NCI-H1105 treated with DMSO at 0.1 percent for 48 hours (cell line): Measurements from ENCODE around the gene NUMBL.

Source experiments
- DNase-seq: peaks from one replicate; lab custom pipeline; 2025; lab: John Stamatoyannopoulos, UW

Gene NUMBL

GRCh38 chr19:40716031-40716481, 25.6 kb upstream of the NUMBL start:
- DNase-seq, result peak; percentile 51

DNA sequence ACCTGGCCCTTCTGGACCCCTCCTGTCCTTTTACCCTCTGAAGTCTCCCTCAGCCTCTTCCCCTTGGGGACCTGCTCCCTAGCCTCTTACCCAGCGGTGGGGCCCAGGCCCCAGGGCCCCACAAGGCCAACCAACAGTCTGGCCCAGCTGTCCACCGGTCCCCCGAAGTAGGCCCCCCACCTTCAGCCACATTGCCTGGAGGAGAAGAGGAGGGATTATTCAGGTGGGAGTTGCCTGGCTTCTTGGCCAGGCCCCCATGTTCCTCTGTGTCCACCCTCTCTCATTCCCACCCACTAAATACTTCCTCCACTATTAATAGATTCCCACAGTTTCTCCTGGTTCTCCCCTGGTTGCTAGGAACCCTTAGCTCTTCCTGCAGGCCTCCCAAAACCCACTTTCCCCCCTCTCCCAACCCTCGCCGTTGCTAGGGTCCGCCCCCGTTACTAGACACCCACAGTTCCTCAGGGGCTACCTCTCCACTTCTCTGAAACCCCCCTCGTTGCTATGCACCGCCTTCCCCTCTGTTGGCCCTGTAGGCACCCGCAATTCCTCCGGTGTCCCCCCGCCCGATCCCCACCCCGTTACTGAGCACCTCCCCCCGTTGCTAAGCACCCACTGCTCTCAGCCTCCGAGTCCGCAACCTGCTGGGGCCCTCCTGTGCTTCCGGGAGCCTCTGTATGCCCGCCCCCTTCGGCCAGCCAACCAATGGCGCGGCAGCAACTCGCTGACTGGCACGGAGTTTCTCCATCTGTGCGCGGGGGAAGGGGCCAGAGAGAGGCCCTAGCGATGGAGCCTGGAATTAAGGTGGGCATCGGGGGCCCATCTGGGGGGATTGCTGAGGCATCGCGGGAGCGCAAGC, 24.2 kb upstream of the NUMBL start:
- DNase-seq, result peak; percentile 94

DNA sequence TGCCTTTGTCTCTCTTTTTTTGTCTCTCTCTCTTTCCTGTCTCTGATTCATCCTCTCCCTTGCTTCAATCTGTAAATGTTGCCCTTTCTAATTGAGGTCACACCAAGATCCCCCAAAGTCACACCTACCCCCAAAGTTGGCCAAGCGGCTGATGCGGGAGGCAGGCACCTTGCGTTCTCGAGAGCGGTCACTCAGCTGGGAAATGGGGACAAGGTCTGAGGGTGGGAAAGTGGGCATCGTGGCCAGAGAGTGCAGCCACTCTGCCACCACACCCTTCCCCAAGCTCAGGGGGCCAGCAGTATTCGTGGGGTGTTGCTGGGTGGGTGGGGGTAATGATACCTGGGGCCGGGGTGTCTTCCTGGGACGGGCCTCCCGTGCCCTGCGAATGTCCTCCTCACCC, 23.5 kb upstream of the NUMBL start:
- DNase-seq, result no peak

GRCh38 chr19:40709817-40710216, 19.4 kb upstream of the NUMBL start:
- no peak for DNase-seq

DNA sequence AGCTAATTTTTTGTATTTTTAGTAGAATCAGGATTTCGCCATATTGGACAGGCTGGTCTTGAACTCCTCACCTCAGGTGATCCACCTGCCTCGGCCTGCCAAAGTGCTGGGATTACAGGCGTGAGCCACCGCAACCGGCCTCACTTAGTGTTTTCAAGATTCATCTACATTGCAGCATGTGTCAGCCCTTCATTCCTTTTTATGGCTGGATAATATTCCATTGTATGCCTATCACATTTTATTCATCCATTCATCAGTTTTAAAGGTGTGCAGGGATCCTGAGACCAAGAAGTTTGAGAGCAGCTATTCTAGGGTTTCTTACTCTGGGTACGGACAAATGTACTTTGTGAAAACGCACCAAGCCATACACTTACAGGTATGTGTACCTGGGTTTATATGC, 17.2 kb upstream of the NUMBL start:
- no peak for DNase-seq

DNA sequence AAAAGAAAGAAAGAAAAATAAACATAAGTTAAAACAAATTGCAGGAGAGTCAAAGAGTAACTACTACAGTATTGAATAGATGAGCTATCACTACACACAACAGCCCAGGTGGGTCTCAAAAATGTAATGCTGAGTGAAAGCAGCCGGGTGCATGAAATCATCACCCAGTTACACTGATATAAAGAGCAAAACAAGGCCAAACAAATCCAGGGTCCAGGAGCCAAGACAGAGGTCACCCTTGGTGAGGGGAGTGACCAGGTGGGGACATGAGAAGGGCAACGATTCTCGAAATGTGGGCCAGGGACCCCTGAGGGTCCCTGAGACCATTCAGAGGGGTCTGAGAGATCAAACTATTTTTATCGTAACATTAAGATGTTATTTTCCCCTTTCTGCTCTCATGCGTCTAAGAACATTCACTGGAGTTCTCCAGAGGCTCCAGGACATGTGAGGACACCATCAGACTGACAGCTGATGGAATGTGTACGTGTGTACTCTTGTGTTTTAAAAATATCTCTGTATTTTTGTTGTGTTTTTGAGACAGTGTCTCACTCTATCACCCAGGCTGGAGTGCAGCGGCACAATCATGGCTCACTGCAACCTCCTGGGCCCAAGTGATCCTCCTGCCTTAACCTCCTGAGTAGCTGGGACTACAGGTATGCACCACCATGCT, 15.6 kb upstream of the NUMBL start:
- DNase-seq, result no peak

- DNase-seq, result no peak
Observed at GRCh38 chr19:40705362-40705651, 14.9 kb upstream of the NUMBL start.

- no peak for DNase-seq
Observed at GRCh38 chr19:40704491-40705361, 14.3 kb upstream of the NUMBL start.

- no peak for DNase-seq
Observed at GRCh38 chr19:40703029-40703755, 12.7 kb upstream of the NUMBL start.

- no peak for DNase-seq
Observed at GRCh38 chr19:40702337-40703012, 12.0 kb upstream of the NUMBL start.

DNA sequence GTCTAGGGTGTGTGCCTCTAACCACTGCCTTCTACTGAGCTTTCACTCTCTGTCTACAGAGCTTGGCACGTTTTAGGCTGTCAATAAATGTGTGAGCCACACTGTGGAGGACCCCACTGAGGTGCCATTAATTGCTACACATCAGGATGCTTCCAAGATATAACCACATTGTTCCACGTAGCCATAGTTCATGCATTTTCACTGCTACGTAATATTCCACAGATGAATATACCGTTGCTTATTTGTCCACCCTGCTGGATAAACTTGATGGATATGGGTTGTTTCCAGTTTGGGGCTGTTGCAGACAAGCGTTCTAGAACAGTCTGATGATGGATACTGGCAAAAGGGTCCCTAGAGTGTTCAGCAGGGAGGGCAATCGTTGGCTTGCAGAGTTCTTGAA, 11.3 kb upstream of the NUMBL start:
- no peak for DNase-seq

DNA sequence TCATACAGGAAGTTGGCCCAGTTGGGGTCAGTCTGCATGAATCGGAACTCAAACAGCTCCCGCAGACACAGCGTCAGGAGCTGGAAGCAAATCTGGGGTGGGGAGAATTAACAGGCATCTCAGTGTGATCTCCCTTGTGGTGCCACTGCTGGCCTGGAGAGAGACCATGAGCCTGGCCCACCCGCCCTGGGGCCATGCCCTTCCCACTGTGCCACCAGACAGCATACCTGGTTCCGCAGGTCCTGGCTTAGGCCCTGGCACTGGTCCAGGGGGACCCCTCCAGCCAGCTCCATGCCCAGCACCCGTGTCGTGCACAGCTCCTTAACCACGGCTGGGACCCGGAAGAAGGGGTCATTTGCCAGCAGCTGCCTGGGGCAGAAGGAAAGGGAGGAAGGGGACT, 9.6 kb upstream of the NUMBL start:
- DNase-seq, result no peak

DNA sequence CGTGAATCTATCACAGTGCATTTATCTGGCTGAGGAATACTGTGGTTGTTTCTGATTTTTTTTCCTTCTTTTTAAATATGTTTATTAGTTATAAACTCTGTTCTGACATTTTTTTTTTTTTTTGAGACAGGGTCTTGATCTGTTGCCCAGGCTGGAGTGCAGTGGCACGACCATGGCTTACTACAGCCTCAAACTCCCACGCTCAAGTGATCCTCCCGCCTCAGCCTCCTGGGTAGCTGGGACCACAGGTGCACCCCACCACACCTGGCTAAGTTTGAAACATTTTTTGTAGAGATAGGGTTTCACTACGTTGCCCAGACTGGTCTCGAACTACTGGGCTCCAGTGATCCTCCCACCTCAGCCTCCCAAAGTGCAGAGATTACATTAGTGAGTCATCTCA, 6.6 kb upstream of the NUMBL start:
- DNase-seq, result no peak

- no peak for DNase-seq
Observed at GRCh38 chr19:40695881-40696280, 5.4 kb upstream of the NUMBL start.

GRCh38 chr19:40693896-40694295, 3.4 kb upstream of the NUMBL start:
- no peak for DNase-seq

- DNase-seq, result no peak
Observed at GRCh38 chr19:40693150-40693788, 2.8 kb upstream of the NUMBL start.

GRCh38 chr19:40692212-40692551, 1.7 kb upstream of the NUMBL start:
- no peak for DNase-seq

GRCh38 chr19:40691421-40692211, 1.2 kb upstream of the NUMBL start:
- DNase-seq, result no peak

GRCh38 chr19:40690693-40691420, 406 bp upstream of the NUMBL start:
- peak; percentile 92 for DNase-seq
